NCI-H345 treated with DMSO at 0.1 percent for 48 hours (cell line): ENCODE measurements around the gene ADCK1.
"Not testable (repeated sequence)": the region's sequence is repeated elsewhere in the genome, so short reads cannot be mapped to it uniquely, and the experiment has no call there.

Source experiments
- DNase-seq: peaks from one replicate; lab custom pipeline; 2025; ENCODE audit not compliant: unreplicated experiment; lab: John Stamatoyannopoulos, UW

ADCK1 gene

GRCh38 chr14:77936138-77936639, 136.3 kb downstream of the ADCK1 start:
- DNase-seq, result no peak

GRCh38 chr14:77947372-77947771, 147.5 kb downstream of the ADCK1 start:
- no peak for DNase-seq

GRCh38 chr14:77950371-77951063, 150.6 kb downstream of the ADCK1 start:
- DNase-seq, result no peak

- no peak for DNase-seq
These were observed 156.0 kb downstream of the ADCK1 start for GRCh38 chr14:77955816-77956484.

- not testable (repeated sequence) for DNase-seq
These were observed 159.8 kb downstream of the ADCK1 start for GRCh38 chr14:77959686-77960085.

GRCh38 chr14:77961847-77962580, 162.1 kb downstream of the ADCK1 start:
- DNase-seq, result no peak

GRCh38 chr14:77962731-77963520, 163.0 kb downstream of the ADCK1 start:
- no peak for DNase-seq

GRCh38 chr14:77964586-77964985, 164.7 kb downstream of the ADCK1 start:
- no peak for DNase-seq

GRCh38 chr14:77965050-77965449, 165.1 kb downstream of the ADCK1 start:
- no peak for DNase-seq

- DNase-seq, result no peak
These were observed 166.1 kb downstream of the ADCK1 start for GRCh38 chr14:77965919-77966435.

GRCh38 chr14:77967110-77967509, 167.2 kb downstream of the ADCK1 start:
- DNase-seq, result no peak

- no peak for DNase-seq
These were observed 170.7 kb downstream of the ADCK1 start for GRCh38 chr14:77970646-77971045.

- DNase-seq, result no peak
These were observed 173.3 kb downstream of the ADCK1 start for GRCh38 chr14:77973246-77973645.

GRCh38 chr14:77976591-77976990, 176.7 kb downstream of the ADCK1 start:
- DNase-seq, result no peak

- no peak for DNase-seq
These were observed 179.3 kb downstream of the ADCK1 start for GRCh38 chr14:77979171-77979570.

GRCh38 chr14:77979666-77980351, 179.9 kb downstream of the ADCK1 start:
- no peak for DNase-seq

- peak; percentile 45 for DNase-seq
These were observed 180.8 kb downstream of the ADCK1 start for GRCh38 chr14:77980475-77981321.
